ENCODE results near the gene HSPBP1.

The HSPBP1 gene

GRCh38 chr19:55275851-55276719, 3.8 kb downstream of the HSPBP1 start:
- DNase-seq (ENCODE audit: low read depth): no peak

GRCh38 chr19:55273978-55274707, 5.8 kb downstream of the HSPBP1 start:
- no peak for DNase-seq (ENCODE audit: low read depth)

- no peak for DNase-seq (ENCODE audit: low read depth)
Measured at GRCh38 chr19:55272142-55272541, 7.8 kb downstream of the HSPBP1 start.

- no peak for DNase-seq (ENCODE audit: low read depth)
Measured at GRCh38 chr19:55270172-55270942, 9.6 kb downstream of the HSPBP1 start.

GRCh38 chr19:55269299-55269698, 10.6 kb downstream of the HSPBP1 start:
- no peak for DNase-seq (ENCODE audit: low read depth)

GRCh38 chr19:55266840-55267239, 13.1 kb downstream of the HSPBP1 start:
- DNase-seq (ENCODE audit: low read depth): no peak

GRCh38 chr19:55266404-55266803, 13.5 kb downstream of the HSPBP1 start:
- no peak for DNase-seq (ENCODE audit: low read depth)

GRCh38 chr19:55265723-55266386, 14.1 kb downstream of the HSPBP1 start:
- DNase-seq (ENCODE audit: low read depth): no peak

GRCh38 chr19:55265173-55265572, 14.7 kb downstream of the HSPBP1 start:
- no peak for DNase-seq (ENCODE audit: low read depth)

- no peak for DNase-seq (ENCODE audit: low read depth)
Measured at GRCh38 chr19:55264531-55264930, 15.4 kb downstream of the HSPBP1 start.

- no peak for DNase-seq (ENCODE audit: low read depth)
Measured at GRCh38 chr19:55262359-55262758, 17.6 kb downstream of the HSPBP1 start.

GRCh38 chr19:55261671-55262126, 18.2 kb downstream of the HSPBP1 start:
- DNase-seq (ENCODE audit: low read depth): no peak

GRCh38 chr19:55259540-55260210, 20.2 kb downstream of the HSPBP1 start:
- no peak for DNase-seq (ENCODE audit: low read depth)

GRCh38 chr19:55258828-55259539, 20.9 kb downstream of the HSPBP1 start, which contains the start of gene PPP6R1:
PPP6R1 (minus strand) TSS chr19:55259017; CDS start chr19:55247103, 11,914 bp downstream.
- DNase-seq (ENCODE audit: low read depth): peak; percentile 96

- no peak for DNase-seq (ENCODE audit: low read depth)
Measured at GRCh38 chr19:55258476-55258827, 21.5 kb downstream of the HSPBP1 start.

GRCh38 chr19:55257461-55258420, 22.2 kb downstream of the HSPBP1 start:
- no peak for DNase-seq (ENCODE audit: low read depth)

- no peak for DNase-seq (ENCODE audit: low read depth)
Measured at GRCh38 chr19:55256562-55257460, 23.1 kb downstream of the HSPBP1 start.
